CD4-positive, alpha-beta T cell treated with Interleukin-15 for 4 hours (primary cell): ENCODE data around the gene SDC4.

Experiments
- DNase-seq: peaks from one replicate; pipeline ENCODE4 v3.0.0-alpha.2; 2020; ENCODE audit warnings: low spot score

SDC4 gene

DNA sequence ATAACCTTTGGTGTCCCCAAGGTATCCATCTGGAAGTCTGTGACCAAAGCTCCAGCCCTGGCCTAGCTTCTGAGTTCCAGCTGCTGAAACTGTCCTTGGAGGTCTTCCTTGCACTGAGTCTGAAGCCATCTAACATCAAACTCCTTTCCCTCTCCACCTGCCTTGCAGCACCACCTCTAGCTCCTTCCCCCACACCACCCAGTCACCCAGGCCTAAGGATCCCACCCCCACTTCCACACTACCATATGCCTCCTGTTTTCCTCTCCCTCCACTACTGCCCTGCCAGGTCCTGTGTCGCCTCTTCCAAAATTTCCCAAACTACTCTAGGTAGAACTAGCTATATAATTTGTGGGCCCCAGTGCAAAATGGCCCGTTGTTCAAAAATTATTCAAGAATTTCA lies 29.3 kb downstream of the SDC4 start:
- no peak for DNase-seq

DNA sequence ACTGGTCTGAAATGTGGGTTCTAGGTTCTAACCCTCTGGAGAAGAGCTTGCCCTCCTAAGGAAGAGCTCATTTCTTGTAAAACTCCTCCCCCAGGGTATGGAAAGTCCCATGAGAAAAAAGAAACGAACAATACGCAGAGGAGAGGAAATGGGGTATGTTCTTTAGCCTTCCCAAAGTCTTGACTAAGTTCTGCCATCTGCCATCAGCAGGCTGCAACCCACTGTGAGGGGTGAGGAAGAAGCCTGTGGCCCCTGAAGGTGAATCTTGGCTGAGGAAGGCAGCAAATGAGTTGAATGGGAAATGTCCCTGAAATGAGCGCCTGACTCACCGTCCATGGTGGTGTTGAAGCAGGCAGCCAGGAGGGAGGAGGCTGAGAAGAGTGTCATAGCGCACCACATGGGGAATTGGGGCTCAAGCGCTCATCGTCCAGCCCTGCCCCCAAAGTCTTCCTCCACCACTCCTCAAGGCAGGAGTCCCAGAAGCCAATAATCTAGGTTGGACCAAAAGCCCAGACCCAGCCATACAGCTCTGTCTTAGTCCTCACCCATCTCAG lies 29.8 kb downstream of the SDC4 start:
- DNase-seq: no peak

DNA sequence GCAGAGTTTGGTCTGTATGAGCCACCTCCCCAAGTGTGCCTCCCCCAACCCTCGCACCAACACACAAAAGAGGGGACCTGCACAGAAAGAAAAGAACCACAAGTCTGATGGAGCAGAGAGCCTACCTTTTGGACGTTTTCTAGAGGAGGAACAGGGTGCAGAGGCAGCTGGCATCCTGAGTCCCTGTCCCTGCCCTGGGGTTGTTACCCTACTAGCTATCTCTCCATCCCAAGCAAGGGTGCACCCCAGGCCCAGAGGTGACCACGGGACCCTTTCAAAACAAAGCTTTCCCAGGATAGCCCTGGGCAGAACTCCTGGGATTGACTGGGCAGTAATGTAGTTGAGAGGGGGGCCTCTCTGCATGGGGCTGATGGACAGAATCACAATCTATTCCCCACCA lies 30.4 kb downstream of the SDC4 start:
- DNase-seq: no peak

DNA sequence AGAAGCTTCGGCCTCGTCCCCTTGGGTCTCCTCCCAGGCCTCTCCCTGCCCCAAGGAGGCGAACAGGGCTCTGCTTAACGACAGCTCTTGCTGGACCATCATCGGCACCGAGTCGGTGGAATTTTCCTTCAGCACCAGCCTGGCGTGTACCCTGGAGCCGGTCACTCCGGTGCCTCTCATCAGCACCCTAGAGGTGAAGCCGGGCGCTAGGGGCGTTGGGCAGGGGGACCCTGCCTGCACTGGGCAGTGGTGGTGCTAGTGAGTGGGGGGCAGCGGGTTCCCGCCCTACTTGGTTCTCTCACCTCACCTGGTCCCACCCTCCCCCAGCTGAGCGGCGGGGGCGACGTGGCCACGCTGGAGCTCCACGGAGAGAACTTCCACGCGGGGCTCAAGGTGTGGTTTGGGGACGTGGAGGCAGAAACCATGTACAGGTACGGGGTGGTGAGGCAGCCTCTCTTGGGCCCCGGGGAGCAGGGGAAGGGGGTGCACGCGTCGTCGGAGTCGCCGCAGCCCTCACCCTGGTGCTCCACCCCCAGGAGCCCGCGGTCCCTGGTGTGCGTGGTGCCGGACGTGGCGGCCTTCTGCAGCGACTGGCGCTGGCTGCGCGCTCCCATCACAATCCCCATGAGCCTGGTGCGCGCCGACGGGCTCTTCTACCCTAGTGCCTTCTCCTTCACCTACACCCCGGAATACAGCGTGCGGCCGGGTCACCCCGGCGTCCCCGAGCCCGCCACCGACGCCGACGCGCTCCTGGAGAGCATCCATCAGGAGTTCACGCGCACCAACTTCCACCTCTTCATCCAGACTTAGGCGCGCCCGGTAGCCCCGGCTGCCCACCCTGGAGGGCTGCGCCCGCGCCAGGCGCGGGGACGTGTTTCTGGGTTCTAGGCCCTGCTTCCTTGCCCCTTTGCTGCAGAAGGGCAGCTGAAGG lies 31.8 kb downstream of the SDC4 start:
- DNase-seq: no peak

DNA sequence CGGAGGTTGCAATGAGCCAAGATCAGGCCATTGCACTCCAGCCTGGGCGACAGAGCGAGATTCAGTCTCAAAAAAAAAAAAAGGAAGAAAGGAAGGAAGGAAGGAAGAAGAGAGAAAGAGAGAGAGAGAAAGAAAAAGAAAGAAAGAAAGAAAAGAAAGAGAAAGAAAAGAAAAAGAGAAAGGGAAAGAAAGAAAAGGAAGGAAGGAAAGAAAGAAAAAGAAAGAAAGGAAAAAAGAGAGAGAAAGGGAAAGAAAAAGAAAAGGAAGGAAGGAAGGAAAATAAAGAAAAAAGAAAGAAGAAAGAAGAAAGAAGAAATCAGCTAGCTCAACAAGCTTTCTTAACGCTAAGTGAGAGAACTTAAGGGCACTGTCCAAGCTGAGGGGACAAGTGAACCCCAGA lies 32.6 kb downstream of the SDC4 start:
- no peak for DNase-seq

DNA sequence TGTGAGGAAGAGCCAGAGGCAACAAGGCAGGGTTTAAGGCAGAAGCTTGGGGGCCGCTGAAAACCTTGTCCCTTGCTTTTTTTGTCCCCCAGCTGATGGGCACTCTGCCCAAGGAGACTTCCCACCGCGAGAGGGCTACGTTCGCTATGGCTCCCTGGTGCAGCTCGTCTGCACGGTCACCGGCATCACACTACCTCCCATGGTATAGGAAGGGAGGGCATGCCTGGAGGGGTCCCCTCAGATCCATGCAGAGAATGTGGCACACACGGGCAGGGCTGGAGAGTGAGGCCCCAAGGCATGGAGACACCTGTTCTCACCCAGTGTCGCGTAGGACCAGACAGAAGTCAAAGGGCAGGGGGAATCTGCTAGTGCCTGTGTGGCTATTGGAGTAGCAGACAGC lies 34.3 kb downstream of the SDC4 start:
- no peak for DNase-seq

DNA sequence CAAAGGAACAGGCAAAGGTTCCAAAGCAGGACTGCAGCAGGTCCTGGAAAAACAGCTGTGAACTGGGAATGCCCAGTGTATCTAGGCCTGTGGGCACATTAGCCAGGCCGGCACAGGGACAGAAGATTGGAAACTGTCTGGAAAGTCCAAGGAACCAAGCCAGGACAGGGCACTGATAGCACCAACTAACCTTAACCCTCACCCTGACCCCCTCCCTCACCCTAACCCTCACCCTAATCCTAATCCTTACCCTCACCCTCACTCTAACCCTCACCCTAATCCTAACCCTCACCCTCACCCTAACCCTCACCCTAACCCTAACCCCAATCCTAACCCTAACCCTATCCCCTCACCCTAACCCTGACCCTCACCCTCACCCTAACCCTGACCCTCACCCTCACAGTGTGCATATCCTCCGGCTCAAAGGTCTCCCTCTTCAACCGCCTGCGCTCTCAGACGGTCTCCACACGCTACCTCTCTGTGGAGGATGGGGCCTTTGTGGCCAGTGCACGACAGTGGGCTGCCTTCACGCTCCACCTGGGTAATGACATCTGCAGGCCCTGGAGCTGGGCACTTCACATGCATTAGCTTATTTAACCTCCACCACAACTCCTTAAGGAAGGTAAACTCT lies 35.0 kb downstream of the SDC4 start:
- DNase-seq: no peak

DNA sequence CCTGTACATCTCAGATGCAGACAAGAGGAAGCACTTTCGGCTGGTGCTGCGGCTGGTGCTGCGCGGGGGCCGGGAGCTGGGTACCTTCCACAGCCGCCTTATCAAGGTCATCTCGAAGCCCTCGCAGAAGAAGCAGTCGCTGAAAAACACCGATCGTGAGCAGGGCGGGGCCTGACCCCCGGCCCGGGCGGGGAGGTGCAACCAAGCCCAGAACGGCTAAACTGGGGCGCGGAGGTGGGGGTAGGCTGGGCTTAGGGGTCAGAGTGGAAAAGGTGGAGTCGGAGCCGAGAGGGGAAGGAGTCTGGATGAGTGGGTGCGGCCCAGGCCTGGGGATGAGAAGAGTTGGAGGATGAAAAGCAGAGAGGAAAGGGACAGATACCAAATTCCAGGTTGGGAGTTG lies 36.0 kb downstream of the SDC4 start:
- DNase-seq: no peak

DNA sequence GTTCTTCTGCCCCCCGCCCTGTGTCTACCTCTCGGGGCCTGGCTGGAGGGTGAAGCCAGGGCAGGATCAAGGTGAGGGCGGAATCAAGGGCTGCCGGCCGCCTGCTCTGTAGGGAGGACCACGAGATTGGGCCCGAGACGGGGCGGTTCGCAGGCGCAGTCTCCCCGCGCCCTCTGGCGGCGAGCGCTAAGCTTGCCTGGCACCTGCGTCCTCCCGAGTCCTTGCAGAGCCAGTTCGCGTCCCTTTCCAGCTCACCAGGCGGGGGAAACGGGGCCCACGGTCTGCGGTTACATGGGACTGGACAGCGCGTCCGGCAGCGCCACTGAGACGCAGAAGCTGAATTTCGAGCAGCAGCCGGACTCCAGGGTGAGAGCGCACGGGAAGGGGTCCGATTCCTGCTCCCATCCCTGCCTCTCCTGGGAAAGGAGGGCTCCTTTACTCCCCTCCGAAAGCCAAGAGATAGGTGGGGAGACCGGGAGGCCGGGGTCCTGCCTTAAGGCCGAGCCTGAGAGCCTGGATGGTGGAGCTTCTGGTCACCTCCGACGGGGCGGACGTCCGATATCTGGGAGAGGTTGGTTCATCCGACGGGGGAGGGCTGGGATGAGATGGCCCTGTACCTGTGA lies 36.5 kb downstream of the SDC4 start:
- DNase-seq: peak; percentile 52

DNA sequence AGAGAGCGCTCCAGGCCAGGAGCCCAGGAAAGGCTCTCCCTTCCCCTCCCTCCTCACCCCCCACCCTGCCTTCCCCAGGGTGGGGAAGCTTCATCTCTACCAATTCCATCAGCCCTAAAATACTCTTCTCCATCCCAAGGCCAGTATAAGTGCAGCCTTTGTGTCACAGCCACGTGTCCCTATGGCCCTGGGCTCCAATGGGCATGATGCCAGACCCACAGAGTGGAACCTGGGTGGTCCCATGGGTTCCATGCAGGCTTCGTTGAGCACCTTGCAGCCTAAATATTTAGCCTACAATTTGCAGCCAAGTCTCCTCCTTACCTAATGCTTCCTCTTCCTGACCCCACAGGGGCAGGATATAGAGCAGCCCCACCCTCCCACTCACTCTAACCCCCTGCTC lies 39.1 kb downstream of the SDC4 start:
- DNase-seq: no peak

DNA sequence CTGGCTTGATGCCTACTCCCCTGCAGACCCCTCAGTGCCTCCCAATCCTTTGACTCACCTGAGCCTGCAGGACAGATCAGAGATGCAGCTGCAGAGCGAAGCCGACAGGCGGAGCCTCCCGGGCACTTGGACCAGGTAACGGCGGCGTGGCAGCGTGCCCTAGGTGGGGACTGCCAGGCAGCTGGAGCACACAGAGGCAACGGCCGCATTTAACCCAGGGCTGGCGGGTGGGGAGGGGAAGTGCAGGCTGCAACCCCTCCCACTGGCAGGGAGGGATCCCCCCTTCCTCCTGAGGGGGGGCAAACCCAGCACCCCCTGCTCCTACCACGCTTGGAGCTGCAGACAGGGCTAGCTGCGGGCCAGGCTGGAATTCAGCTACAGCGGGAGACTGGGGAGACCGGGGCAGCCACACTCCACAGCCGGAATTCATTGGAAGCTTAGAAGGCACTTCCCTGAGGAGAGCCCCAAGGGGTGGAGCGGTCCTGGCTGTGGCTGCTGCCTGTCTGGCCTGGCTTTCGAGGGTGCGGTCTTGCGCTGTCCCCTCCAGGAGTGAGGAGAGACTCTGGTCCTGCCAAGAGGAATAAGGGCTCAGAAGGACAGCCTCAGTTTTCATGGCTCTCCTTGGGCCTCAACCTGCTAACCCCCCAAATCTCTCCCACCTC lies 40.0 kb downstream of the SDC4 start, which contains the start of gene MATN4:
Gene MATN4, minus strand, starts transcription at position 183 of the 662 bp plus-strand sequence. CDS start 2,717 bp downstream, outside the sequence.
- no peak for DNase-seq

DNA sequence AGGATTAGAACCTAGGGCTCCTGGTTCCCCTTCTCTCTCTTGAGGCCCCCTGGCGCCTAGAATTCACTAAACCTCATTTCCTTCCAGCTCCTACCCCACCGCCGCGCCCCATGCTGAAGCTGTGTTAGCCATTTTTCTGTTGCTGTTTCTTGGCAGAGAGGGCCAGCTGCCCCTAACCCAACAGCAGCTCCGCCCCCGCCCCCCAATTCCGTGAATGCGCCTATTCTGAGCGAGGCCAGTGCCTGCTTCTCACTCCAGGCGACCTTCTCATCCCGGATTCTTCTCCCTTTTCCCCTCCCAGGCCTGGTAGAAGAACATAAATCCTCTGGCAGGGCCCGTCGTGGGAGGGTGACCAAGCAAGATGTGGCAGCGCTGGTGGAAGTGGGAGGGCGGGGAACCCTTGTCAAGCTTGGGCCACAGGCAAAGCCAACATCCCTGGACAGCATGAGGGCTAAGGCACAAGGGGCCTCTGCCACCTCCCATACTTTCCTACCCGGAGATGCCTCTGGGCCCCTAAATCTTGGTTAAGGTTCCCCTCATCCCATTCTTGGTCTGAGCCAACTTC lies 41.1 kb downstream of the SDC4 start:
- DNase-seq: no peak

DNA sequence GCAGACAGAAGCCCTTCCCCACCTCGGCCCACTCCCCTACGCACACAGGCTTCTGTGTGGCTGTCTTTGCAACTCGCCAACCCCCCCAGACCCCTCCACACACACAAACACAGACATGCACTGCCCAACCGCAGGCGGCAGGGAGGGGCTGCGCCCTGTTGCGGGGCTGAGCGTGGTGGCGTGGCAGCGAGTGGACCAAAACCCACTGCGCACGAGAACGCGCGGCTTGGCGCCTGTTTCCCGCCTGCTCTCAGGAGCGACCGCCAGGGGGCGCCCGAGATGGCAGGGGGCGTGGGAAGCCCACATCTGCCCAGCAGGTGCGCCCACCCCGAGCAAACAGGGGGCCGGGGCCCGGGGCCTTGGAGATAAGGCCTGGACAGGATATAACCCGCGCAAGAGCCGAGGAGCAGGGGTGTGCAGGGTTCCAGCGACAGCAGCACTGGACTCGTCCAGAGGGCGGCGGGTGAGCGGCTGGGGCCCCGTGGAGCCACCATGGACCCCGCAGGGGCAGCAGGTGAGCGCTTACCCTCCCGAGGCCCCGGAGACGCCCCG lies 41.7 kb downstream of the SDC4 start, which contains the start of gene RBPJL:
Gene RBPJL, plus strand, starts transcription at position 410 of the 552 bp plus-strand sequence. Its CDS starts 83 bp downstream, at position 493.
- DNase-seq: peak; percentile 20

DNA sequence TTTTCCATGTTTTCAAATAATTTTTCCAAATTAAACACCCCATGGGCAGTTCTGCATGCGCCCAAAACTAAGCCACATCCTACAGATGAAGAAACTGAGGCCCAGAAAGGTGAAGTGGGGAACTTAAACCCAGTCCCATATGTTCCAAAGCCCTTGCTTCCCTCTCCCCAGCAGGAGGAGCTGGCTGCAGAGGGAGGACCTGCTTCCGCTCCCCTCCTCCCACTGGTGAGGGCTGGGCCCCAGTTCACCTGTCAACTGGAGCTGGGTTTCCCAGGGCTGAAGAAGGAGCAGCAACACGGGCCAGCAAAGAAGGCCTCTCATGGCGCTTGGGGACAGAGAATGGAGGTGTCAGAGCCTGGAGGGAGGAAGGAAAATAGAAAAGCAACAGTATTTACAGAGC lies 43.0 kb downstream of the SDC4 start:
- no peak for DNase-seq

DNA sequence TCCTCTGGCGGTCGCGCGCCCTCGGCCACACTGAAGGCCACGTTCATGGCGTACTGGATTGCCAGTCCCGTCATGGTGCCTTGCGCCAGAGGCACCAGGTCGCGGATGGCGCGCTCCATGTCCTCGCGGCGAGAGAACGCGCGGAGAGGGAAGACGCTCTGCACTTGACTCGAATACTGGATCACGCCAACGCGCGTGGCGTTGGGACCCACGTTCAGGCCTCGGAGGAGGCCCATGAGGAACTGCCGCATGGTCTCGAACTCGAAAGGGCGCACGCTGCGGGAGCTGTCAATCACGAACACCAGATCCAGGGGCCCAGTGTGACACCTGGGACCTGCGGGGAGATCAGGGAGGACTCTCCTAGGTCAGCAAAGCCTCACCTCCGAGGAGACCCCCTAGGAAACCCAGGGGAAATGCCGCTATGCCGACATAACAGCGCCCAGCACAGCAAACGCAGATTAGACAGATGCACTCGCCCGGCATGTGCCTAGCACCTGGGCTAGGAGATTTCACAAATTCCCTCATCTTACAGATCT lies 43.7 kb downstream of the SDC4 start:
- no peak for DNase-seq

DNA sequence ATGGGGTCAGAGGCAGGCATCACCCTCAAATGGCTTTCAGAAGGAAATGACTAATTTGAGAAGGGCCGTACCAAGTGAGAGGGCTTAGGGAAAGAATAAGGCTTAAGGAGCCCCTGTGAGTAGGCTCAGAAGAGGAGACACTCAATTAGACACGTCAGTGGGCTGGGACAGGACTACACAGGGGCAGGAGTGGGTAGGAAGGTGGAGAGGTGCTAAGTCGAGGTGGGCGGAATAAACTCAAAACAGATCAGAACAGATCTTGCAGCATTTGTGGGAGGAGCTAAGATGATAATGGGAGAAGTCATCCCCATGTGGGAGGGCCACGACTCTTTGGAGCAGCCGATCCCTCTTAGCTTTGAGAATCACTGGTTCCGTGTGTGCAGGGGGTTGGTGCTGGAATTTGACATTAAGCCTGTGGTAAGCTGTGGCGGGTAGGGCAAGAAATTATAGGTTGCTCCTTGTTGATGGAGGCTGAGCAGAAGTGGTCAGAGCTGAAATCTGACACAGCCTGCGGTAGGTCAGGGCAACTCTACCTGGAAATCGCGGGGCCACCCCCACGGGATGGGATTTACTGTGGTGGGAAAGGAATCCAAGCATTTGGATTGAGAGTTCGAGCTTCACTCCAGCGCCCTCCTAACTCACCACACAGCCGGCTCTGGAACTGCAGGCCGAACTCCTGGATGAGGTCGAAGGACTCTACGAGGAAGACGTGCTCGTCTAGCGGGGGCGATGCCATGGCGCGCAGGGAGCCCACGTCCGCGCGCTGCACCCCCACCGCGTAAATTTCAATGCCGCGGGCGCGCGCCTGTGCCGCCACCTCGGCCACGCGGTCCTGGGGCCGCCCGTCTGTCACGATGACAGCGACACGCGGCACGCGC lies 44.4 kb downstream of the SDC4 start:
- DNase-seq: no peak

DNA sequence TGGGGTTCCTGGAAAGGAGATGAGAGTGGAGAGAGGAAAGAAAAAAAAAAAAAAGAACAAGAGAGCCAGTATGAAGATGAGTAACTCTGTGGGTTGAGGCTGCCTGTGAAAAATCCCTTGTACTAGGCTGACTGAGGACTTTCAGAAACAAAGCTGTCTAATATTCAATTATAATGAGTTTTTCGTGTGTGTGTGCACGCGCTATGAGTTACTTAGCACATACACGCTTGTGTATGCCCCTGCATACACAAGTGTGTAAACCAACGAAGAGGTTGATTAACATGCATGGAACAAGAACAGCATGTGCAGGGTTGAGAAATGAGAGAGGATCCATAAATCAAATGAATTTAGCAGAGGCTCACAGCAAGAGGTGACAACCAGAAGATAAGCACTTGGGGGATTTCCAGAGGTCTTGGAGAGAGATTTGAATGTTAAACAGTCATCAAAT lies 46.4 kb downstream of the SDC4 start:
- DNase-seq: no peak

DNA sequence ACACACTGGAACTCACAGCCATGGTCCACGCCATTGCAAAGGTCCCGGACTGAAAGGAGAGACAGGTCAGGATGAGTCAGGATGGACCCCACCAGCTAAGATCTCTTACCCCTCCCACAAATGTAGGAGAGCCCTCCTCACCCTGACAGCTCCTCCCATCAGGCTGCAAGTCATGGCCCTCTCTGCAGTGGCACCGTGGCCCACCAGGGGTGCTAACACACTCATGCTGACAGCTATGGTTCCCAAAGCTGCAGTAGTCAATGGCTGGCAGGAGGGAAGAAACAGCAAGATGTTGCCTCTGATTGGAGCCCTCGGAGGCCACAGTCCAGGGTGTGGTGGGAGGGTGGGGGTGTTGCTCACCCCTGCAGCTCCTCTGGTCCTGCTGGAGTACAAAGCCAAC lies 47.3 kb downstream of the SDC4 start:
- no peak for DNase-seq

DNA sequence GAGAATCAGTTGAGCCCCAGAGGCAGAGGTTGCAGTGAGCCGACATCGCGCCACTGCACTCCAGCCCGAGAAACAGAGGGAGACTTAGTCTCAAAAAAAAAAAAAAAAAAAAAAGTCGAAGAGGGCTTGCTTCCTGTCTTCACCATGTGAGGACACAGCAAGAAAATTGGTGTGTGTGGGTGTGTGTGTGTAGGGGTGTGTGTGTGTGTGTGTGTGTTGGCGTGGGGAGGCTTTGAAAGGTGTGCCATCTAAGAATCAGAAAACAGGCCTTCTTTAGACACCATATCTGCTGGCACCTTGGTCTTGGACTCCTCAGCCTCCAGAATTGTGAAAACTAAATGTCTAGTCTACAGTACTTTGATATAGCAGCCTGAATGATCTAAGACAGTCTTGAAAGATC lies 48.4 kb downstream of the SDC4 start:
- DNase-seq: no peak
